Kidney glomerular epithelial cell (primary cell): ENCODE results near the gene SPACA6.
A peak's percentile ranks its signal among the peaks of the same experiment; 100 is the strongest.

Experiments used
- DNase-seq: peaks from one replicate; lab custom pipeline; 2025; lab: John Stamatoyannopoulos, UW

The SPACA6 gene

GRCh38 chr19:51706296-51706695, 13.2 kb downstream of the SPACA6 start:
- DNase-seq, result no peak

DNA sequence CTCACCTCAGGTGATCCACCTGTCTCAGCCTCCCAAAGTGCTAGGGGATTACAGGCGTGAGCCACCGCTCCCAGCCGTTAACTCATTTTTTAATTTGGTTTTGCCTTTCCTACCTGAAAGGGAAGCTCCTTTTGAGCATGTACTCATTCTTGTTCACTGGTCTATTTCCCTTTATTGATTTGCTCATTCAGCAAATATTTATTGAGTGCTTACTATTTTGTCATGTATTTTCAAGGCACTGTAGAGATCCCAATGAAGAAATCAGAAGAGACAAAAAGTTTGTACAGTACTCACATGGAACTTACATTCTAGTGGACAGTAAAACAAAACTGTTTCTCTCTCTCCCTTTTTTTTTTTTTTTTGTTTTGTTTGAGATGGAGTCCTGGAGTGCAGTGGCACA, 13.8 kb downstream of the SPACA6 start:
- DNase-seq, result no peak

DNA sequence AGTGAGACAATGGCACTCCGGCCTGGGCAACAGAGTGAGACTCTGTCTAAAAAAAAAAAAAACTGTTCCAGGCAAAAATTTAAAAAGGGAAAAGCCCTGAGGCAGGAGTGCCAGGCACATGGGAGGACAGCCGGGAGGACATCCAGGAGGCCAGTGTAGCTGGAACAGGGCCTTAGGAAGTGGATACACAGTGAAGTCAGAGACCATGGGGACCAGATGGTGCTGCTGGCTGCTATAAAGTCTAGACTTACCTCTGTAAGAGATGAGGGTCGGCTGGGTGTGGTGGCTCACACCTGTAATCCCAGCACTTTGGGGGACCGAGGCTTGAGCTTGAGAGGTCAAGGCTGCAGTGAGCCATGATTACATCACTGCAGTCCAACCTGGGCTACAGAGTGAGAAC, 15.7 kb downstream of the SPACA6 start:
- no peak for DNase-seq

DNA sequence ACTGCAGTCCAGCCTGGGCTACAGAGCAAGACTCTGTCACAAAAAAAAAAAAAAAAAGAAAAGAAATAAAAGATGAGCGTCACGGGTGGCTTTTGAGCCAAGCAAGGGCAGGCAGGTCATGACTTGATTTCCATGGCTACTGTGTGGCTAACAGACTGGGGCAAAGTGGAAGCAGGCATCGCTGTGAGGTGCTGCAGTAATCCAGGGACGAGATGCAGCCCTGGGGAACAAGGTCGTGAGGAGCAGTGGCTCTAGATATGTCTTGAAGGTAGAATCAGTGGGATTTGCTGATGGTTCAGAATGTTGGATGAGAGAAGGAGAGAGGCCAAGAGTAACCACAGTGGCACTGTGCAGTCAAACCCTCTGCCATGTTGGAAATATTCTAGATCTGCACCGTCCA, 16.4 kb downstream of the SPACA6 start:
- no peak for DNase-seq

DNA sequence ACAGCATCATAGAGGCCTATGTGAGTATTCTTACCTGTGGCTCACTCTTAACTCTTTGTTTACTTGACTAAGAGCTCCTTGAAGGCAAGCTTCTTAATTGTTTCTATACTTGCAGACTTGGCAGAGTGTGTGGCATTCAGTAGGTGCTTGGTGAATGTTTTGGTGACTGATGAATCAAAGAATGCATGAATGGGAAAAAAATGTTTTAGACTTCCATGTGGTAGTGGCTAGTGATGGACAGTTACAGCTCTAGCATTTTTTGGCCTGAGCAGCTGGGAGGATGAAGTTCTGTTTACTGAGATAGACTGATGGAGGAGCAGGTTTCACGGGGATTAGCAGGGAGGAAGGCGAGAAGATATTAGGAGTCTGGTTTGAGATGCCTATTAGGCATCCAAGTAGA, 17.0 kb downstream of the SPACA6 start:
- DNase-seq, result no peak

DNA sequence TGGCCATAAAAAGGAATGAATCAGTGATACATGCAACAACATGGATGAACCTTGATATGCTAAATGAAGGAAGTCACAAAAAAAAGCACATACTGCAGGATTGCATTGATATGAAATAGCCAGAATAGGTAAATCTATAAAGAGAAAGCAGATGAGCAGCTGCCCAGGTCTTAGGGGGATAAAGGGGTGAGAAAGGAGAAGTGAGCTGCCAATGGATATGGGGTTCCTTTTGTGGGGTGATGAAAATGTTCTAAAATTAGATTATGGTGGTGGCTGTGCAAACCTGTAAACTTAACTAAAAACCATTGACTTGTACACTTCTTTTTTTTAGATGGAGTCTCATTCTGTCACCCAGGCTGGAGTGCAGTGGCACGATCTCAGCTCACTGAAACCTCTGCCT, 18.6 kb downstream of the SPACA6 start:
- DNase-seq, result no peak

DNA sequence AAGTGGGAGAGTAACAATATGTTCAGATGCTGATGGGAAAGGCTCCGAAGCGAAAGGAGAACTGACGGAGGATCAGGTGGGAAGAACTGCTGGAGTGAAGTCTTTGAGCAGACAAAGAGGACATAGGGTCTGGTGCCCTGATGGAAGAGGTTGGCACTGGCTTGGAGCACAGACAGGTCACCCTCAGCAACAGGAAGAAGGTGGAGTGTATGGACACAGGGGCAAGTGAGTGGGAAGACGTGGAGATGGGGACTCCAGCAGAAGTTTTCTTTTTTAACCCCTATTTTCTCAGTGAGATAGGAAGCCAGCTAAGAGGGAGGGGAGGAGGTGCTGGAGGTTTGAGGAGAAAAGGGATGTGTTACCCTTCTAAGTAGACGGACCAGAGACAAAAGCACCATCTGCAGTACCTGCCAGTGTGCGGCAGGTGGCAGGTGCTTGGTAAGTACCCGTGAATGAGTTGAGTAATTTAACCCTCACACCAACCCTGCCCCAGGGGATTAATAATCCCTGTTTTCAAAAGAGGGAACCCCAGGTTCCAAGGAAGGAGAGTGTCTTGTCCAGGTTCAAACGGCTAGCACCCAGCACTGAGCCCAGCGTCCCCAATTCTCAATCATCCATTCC, 19.4 kb downstream of the SPACA6 start:
- peak; percentile 26 for DNase-seq

- no peak for DNase-seq
Measured at GRCh38 chr19:51713319-51714285, 20.5 kb downstream of the SPACA6 start.

GRCh38 chr19:51714848-51715247, 21.7 kb downstream of the SPACA6 start:
- no peak for DNase-seq

GRCh38 chr19:51715850-51716249, 22.7 kb downstream of the SPACA6 start:
- no peak for DNase-seq

- DNase-seq, result no peak
Measured at GRCh38 chr19:51716925-51717324, 23.8 kb downstream of the SPACA6 start.

- DNase-seq, result no peak
Measured at GRCh38 chr19:51719251-51719988, 26.3 kb downstream of the SPACA6 start.

DNA sequence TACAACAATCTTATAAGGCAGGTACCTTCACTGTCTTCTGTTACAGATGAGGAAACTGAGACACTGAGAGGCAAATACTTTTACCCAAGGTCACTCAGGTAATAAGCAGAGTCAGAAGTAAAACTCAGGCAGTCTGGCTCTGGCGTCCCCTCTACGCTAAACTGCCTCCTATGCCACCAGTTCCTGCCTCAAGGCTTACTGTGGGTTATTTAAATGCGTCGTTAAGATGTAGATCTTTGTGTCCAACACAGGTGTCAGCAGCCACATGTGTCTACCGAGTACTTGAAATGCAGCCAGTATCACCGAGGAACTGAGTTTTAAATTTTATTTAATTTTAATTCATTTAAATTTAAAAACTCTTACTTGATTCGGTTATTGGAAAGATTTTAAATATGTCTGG, 28.8 kb downstream of the SPACA6 start:
- DNase-seq, result no peak

- no peak for DNase-seq
Measured at GRCh38 chr19:51722492-51722891, 29.4 kb downstream of the SPACA6 start.

DNA sequence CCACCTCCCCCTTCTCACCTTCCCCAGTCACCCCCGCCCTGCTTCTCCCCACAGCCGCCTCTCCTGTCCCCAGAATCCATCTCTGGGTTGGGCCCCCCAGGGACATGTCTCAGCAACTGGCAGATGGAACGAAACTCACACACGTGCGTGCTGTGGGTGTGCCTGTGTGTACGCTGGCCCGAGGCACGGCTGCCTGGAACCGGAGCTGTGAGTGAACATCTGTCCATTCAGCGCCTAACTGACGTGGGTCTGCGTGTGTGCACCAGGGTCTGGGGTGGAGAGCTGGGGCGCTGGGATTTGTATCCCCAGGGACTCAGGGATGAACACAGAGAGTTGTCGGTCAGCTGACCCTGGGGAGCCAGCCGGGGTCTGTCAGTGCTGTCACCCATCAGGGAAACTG, 31.4 kb downstream of the SPACA6 start:
- DNase-seq, result no peak

GRCh38 chr19:51726049-51726448, 32.9 kb downstream of the SPACA6 start:
- DNase-seq, result peak; percentile 39

- DNase-seq, result no peak
Measured at GRCh38 chr19:51727349-51727880, 34.3 kb downstream of the SPACA6 start.

DNA sequence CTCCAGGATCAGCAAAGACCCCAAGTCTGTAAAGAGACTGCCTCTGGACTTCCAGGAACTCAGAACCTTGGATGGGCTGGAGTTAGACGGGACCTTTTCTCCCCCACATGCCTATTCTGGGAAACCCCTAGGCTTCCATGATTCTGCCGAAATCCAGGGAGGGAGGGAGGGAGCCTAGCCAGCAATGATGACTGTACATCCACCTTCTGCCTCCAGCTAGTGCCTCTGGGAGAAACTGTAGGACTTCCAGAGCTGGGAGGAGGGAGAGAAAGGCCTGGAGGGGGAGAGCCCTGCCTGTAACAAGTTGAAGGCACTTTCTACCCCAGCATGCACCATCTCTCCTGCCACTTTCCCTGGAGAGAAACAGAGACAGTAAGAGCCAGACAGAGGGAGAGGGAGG, 36.7 kb downstream of the SPACA6 start:
- DNase-seq, result no peak

- DNase-seq, result no peak
Measured at GRCh38 chr19:51733742-51734522, 40.8 kb downstream of the SPACA6 start.

- no peak for DNase-seq
Measured at GRCh38 chr19:51735759-51736449, 42.8 kb downstream of the SPACA6 start.

DNA sequence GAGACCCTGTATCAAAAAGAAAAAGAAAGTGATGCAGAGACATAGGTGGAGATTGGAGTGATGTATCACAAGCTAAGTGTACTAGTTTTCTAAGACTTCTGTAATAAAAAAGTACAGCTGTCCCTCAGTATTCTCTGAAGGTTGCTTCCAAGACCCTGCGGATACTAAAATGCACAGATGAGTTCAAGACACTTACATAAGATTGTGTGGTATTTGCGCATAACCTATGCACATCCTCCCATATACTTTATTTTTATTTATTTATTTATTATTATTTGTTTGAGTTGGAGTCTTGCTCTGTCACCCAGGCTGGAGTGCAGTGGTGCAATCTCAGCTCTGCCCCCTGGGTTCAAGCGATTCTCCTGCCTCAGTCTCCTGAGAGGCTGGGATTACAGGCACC, 44.3 kb downstream of the SPACA6 start:
- DNase-seq, result no peak
